Measurements from ENCODE around the gene TFPI. TPM values are rescaled to one million over a fixed set of nuclear protein-coding genes. Genes with fewer than 3 reads are reported as not detected.

Gene TFPI
- total RNA-seq (2014; rRNA removed) (15.0 and 16.0 TPM in 2 replicates), Bru-seq, nascent RNA (percentile 82 among the genes with signal in this experiment), BruChase-seq, experiment 1, labeled RNA remaining after a 6-hour chase (percentile 73 among the genes with signal in this experiment), BruChase-seq, experiment 2, labeled RNA remaining after a 2-hour chase (percentile 75 among the genes with signal in this experiment)
- long read RNA-seq, transcript TFPI-202 (7 exons, 1,088 nt) = minor isoform, 29 of 167 reads
- long read RNA-seq, transcript TFPI-201 (8 exons, 3,885 nt) = major isoform, 62 of 167 reads
- long read RNA-seq, partial matches to known transcripts = 32 of 167 reads
- long read RNA-seq, other reads (novel, unspliced or antisense) = 43 of 167 reads

GRCh38 chr2:187554011-187554703 is at the start of gene TFPI:
Gene TFPI, minus strand, starts transcription at chr2:187554435. Its CDS starts 50,667 bp downstream, at chr2:187503768.
- CTCF ChIA-PET = interaction anchor here (0.6 kb wide), 1 partner anchor 53 kb away, joined by 5 read pairs; no protein-coding TSS in a partner anchor
- peak within 1 kb of the TSS; percentile 56 for H2AFZ ChIP-seq (ENCODE audit: low read length)

GRCh38 chr2:187594801-187595200 is 40.6 kb upstream of the TFPI start:
- TF ChIP-seq CTCF (conservative IDR thresholded peaks at IDR 0.05; ENCODE audit: low read depth, low read length) (peak; percentile 45; the same call in 1 of the 2 replicates), EZH2phosphoT487 (IDR thresholded peaks at IDR 0.05; ENCODE audit: borderline replicate concordance, low read length) (no peak)
- no peaks in the 10 kb centered on the region for H3K36me3 ChIP-seq (ENCODE audit: low read depth, low read length)
- intact Hi-C loops (cut with micrococcal nuclease) = loop anchor here (1.0 to 5.0 kb wide), 4 partner anchors 248 to 1388 kb away; partner anchors contain the start of gene GULP1
- no peak overlapping the region for H2AFZ ChIP-seq (ENCODE audit: low read length)
- no peak overlapping the region for H3K9ac ChIP-seq (ENCODE audit: low read length)
- no peak overlapping the region for H3K4me2 ChIP-seq (ENCODE audit: low read length)
- BruUV-seq (replicated peaks) = no TSS peak
- ATAC-seq (no peak), DNase-seq (no peak)
- H3K4me1 ChIP-seq (ENCODE audit: insufficient read depth, low read length) = no peaks in the 10 kb centered on the region
- no peak overlapping the region for H3K27ac ChIP-seq (ENCODE audit: low read length)
- H3K9me3 ChIP-seq (ENCODE audit: low read length) = no peaks in the 10 kb centered on the region
- ChIA-PET CTCF (no interaction called here), POLR2A (ENCODE audit: unreplicated experiment) (no interaction called here)
- H3K4me3 ChIP-seq (ENCODE audit: low read length) = no peak overlapping the region
- H3K27me3 ChIP-seq (ENCODE audit: low read length) = no peaks in the 10 kb centered on the region
- H4K20me1 ChIP-seq (ENCODE audit: low read length) = no peaks in the 10 kb centered on the region
- H3F3A ChIP-seq (ENCODE audit: low read length, unreplicated experiment) = no peaks in the 10 kb centered on the region
- H3K9me2 ChIP-seq (replicated peaks; ENCODE audit: low read length) = no peaks in the 10 kb centered on the region
- no peaks in the 10 kb centered on the region for H3K79me2 ChIP-seq (ENCODE audit: low read length)

More at GRCh38 chr2:187554011-187554703, at the start of gene TFPI:
- intact Hi-C loops (cut with micrococcal nuclease) = no loop called here
- Histone ChIP-seq H3K27ac (ENCODE audit: low read length) (peak within 1 kb of the TSS; percentile 94), H3K36me3 (ENCODE audit: low read depth, low read length) (no peaks in the 10 kb centered on the region), H3K4me3 (ENCODE audit: low read length) (peak within 1 kb of the TSS; percentile 65), H3K9me2 (replicated peaks; ENCODE audit: low read length) (no peaks in the 10 kb centered on the region), H3K9ac (ENCODE audit: low read length) (peak within 1 kb of the TSS; percentile 89), H3K4me2 (ENCODE audit: low read length) (peak within 1 kb of the TSS; percentile 77), H3K79me2 (ENCODE audit: low read length) (peaks cover 42% of the 10 kb centered on the region), H3K9me3 (ENCODE audit: low read length) (no peaks in the 10 kb centered on the region), H3K27me3 (ENCODE audit: low read length) (no peaks in the 10 kb centered on the region), H3F3A (ENCODE audit: low read length, unreplicated experiment) (no peaks in the 10 kb centered on the region), H3K4me1 (ENCODE audit: insufficient read depth, low read length) (peaks cover 47% of the 10 kb centered on the region), H4K20me1 (ENCODE audit: low read length) (no peaks in the 10 kb centered on the region)
- TF ChIP-seq EZH2 (IDR thresholded peaks at IDR 0.05; ENCODE audit: low read length, unreplicated experiment) (no peak), EZH2phosphoT487 (IDR thresholded peaks at IDR 0.05; ENCODE audit: borderline replicate concordance, low read length) (no peak), CTCF (conservative IDR thresholded peaks at IDR 0.05; ENCODE audit: low read depth, low read length) (no peak)
- POLR2A ChIA-PET (ENCODE audit: unreplicated experiment) = no interaction called here
- TSS peak; percentile 72 for BruUV-seq (replicated peaks)
- DNase-seq (peak; percentile 53), ATAC-seq (peak; percentile 66)

All from PC-3 (cell line).